H1 (cell line): ENCODE results near the gene DACT1. TPM values are rescaled to one million over a fixed set of nuclear protein-coding genes. Genes with fewer than 3 reads are reported as not detected.

Experiments used
- HDAC6 ChIP-seq: IDR thresholded peaks from one replicate; pipeline ENCODE4 v1.7.1; 2012; ENCODE audit warnings: low read depth, mild to moderate bottlenecking, inconsistent platforms, low read length, moderate library complexity
- KDM5A ChIP-seq: fragments of 200-600 bp; IDR thresholded peaks from 2 replicates; pipeline ENCODE4 v1.7.1; 2012; ENCODE audit warnings: mild to moderate bottlenecking, low read length, inconsistent platforms, mixed read lengths
- RAD21 ChIP-seq, 2 experiments: IDR thresholded peaks in 1 of 2; conservative IDR thresholded peaks in 1 of 2; 2 replicates each; pipeline ENCODE4 v1.6.1; 2011; ENCODE audit warnings: low read depth in 2 of 2, low read length in 2 of 2, improper control_type of control experiment in 1 of 2, inconsistent platforms in 1 of 2, mild to moderate bottlenecking in 1 of 2, moderate library complexity in 1 of 2
- polyA plus RNA-seq, 7 experiments: library from polyadenylated mRNA; depleted of rRNA in 3 of 7; stranded (reverse) in 5 of 7; unstranded in 2 of 7; fragments of >200 nt in 5 of 7; fragments of 200-250 nt in 2 of 7; gene quantifications; 1 replicate in 5 of 7; 2 replicates in 1 of 7; 4 replicates in 1 of 7; pipeline versions ENCODE4 v1.2.1 to v1.2.3, GENCODE V29; 2011 to 2013; ENCODE audit warnings: missing spikeins in 2 of 7, mixed read lengths in 2 of 7
- total RNA-seq: library from RNA; stranded (reverse); fragmentation: NEBNext Ultra II Directional; extraction: Animal tissue kit (Norgen Biotek cat#: 25700); gene quantifications from 2 replicates; pipeline ENCODE4 v1.2.1, GENCODE V29; 2021
- TF ChIP-seq, protein P1 (sequence below): IDR thresholded peaks from 2 replicates; pipeline ENCODE4 v1.6.1; 2012; ENCODE audit warnings: low read length, inconsistent platforms

Gene DACT1
- total and polyA plus RNA-seq, 2 of the 8 experiments (the other 6 are each of a cell fraction or from before 2014, with no cell fraction given), result 3.2 to 29.8 TPM

DNA sequence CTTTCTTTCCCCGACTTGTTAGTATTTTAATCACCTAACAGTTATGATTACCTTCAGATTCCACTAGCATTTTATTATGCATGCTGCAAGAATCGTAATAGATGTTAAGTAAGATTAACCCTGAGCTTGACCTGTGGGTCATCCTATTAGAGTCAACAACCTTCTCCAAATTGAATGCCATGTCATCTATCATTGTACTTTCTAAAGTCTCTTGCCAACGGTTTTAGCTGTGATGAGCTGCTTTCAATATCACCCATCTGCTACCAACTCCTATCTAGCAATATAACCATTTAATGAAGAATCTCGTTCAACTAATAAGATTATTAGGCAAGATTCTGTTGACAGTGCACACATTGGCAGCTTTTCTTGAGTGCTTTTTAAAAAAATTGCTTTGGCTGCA lies 33.7 kb downstream of the DACT1 start (continued):
- TF ChIP-seq, protein P1, sequence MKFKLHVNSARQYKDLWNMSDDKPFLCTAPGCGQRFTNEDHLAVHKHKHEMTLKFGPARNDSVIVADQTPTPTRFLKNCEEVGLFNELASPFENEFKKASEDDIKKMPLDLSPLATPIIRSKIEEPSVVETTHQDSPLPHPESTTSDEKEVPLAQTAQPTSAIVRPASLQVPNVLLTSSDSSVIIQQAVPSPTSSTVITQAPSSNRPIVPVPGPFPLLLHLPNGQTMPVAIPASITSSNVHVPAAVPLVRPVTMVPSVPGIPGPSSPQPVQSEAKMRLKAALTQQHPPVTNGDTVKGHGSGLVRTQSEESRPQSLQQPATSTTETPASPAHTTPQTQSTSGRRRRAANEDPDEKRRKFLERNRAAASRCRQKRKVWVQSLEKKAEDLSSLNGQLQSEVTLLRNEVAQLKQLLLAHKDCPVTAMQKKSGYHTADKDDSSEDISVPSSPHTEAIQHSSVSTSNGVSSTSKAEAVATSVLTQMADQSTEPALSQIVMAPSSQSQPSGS, result no peak
- TF ChIP-seq HDAC6, result no peak
- TF ChIP-seq KDM5A, result no peak
- no peak for TF ChIP-seq RAD21 (IDR thresholded peaks at IDR 0.05 in 1 of 2, conservative IDR thresholded peaks at IDR 0.05 in 1 of 2; ENCODE audit: low read depth in 2 of 2, low read length in 2 of 2)
